Measurements from ENCODE around the gene ZNF385D.

The ZNF385D gene

GRCh38 chr3:21750831-21751391 lies at the start of gene ZNF385D:
Gene ZNF385D, minus strand, starts transcription at chr3:21751210. Its CDS starts 294 bp downstream, at chr3:21750916.
- no peak for DNase-seq (ENCODE audit: low read depth)

GRCh38 chr3:21798356-21799088 lies 47.5 kb upstream of the ZNF385D start:
- DNase-seq (ENCODE audit: low read depth), result no peak

DNA sequence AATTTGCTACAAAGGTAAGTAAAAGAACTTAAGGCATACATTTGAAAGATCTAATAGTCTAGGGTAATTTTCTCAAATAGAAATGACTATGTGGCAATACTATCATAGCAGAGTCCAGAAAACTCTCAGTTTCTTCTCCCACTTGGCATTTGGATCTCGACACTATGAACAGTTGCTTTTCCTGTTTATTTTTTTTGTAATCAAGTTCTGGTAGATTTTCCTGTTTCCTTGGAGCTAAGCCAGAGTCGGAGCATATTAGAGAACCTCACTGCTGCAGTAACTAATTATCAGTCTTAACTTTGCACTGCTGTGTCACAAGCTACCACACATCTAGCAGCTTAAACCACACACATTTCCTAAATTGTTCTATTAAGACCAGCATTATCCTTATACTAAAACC lies 44.9 kb upstream of the ZNF385D start:
- DNase-seq (ENCODE audit: low read depth), result no peak

GRCh38 chr3:21795152-21795837 lies 44.3 kb upstream of the ZNF385D start:
- DNase-seq (ENCODE audit: low read depth), result no peak

GRCh38 chr3:21794291-21794690 lies 43.3 kb upstream of the ZNF385D start:
- no peak for DNase-seq (ENCODE audit: low read depth)

DNA sequence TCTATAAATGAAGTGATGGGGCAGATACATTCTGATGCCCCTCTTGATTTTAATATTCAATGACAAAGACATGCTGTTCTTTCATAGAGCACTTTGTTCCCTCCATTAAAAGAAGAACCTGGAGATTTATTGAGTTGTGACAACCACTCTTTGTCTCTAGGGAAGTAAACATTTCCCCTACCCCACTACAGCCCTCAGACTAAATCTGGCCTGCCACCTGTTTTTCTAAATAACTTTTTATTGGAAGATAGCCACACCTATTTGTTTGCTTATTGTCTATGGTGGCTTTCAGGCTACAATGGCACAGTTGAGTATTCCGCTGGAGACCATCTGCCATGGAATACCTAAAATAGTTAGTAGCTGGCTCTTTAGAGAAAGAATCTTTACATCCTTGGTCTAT lies 41.2 kb upstream of the ZNF385D start:
- DNase-seq (ENCODE audit: low read depth), result no peak

GRCh38 chr3:21791356-21791755 lies 40.3 kb upstream of the ZNF385D start:
- no peak for DNase-seq (ENCODE audit: low read depth)

DNA sequence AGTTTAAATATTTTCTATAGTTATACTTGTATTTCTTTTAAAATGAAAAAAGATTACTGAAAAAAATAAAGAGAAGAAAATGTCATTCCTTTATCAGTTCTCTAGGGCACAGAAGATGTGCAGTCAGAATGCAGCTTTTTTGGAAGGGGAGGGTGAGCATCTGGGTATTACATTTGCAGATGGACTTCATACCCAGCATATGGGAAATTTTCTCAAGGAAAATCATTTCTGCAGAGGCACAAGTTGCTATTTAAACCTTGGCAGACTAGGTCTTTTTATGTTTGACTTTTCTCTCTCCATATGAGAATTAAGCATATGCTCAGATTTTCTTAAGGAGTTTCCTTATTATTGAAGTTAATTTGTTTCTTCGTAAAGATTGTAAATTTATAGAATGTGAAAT lies 39.5 kb upstream of the ZNF385D start:
- no peak for DNase-seq (ENCODE audit: low read depth)

GRCh38 chr3:21789730-21790129 lies 38.7 kb upstream of the ZNF385D start:
- DNase-seq (ENCODE audit: low read depth), result no peak

GRCh38 chr3:21786438-21786797 lies 35.4 kb upstream of the ZNF385D start:
- DNase-seq (ENCODE audit: low read depth), result no peak

- no peak for DNase-seq (ENCODE audit: low read depth)
These were observed 34.9 kb upstream of the ZNF385D start for GRCh38 chr3:21785765-21786437.

GRCh38 chr3:21783839-21784238 lies 32.8 kb upstream of the ZNF385D start:
- no peak for DNase-seq (ENCODE audit: low read depth)

DNA sequence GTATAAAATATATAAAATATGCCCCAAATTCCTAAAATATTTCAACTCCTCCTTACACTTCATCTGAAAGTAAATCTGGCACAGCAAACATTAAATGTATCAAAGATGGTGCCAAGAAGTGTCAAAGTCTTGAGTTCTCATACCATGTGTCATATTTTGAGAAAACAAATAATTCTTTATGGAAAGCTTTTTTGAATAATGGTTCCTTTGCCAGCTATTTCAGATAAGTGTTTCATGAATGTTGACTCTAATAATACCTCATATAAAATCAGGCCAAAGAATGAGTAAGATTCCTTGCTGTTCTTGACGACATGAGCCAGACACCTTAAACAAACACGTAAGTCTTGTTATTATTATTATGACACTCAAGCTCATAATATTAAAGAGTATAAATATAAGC lies 30.3 kb upstream of the ZNF385D start:
- DNase-seq (ENCODE audit: low read depth), result no peak

DNA sequence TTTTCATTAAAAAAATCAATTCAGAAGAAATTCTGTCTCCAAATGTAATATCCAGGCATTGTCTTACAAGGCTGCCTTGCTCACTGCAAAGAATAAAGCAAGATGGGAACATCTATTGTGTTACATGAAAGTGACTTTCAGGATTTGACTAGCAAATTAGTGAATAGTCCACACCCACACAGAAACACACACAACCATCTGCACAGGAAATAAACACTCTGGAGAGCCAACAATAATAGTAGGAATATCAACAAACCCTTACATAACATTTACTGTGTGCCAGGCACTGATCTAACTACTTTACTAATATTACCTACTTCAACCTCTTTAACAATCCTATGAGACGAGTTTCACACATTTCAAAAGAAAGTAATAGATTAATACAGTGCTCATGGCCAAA lies 28.9 kb upstream of the ZNF385D start:
- DNase-seq (ENCODE audit: low read depth), result no peak

DNA sequence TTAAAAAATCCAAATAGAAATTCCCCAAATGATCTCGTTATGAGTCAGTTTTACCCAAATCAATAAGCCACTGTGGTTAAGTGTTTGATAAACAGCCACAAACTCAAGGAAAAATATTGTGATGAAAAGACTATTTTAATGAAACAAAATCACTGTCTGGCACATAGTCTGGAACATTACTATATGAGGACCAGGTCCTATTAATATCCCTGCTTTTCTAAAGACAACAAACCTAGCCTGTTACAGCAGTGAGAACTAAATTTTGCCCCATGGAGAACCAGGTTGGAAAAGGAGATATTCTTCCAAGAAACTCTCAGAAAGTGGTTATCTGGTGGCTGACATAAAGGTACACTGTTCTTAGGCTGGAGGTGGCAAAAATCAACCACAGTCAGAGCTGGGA lies 27.7 kb upstream of the ZNF385D start:
- no peak for DNase-seq (ENCODE audit: low read depth)

DNA sequence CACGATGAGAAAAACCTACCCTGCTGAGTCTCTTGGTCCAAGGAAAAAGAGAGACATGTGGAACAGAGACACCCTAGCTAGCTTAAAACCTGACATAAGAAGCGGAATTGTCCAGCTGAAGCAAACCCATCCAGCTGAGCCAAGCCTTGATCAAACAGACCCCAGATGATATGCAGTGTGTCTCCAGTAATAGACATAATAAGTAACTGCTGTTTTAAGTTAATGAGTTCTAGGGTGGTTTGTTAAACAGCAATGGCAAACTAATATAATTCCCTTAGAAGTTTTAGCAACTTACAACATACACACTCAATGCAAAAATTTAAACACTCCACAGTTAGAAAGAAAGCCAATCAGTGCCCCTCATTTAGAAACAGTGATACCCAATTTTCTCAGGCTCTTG lies 26.8 kb upstream of the ZNF385D start:
- no peak for DNase-seq (ENCODE audit: low read depth)

DNA sequence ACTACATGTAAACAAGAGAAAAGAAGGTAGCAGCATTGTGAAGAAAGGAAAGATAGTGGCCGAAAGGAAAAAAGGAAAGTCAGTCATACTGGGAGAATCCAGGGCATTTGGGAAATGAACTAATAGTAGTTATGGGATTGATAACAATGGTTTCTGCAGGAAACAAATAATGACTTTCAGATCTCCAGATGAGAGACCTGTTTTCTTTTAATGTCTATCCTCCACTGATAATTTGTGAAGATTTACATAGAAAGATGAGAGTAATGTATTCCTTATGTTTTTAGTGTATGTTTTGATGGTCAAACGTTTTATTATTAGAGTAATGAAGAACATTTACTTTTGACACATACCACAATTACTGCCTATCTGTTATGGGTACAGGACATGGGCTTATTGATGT lies 15.0 kb upstream of the ZNF385D start:
- no peak for DNase-seq (ENCODE audit: low read depth)

DNA sequence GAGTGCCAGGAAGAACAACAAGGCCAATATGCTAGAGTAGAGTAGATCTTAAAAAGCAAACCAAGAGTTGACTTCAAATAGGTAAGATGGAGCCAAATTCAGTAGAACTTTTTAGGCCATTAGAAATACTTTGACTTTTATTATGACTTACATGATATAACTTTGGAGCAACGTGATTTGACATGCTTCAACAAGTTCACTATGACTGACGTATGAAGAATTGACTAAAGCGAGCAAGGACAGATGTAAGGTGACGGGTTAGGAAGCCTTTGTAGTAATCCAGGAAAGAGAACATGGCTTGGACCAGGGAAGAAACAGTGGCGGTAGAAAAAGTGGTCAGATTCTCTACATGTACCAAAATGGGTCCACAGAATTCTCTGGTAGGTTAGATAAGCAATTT lies 4.9 kb upstream of the ZNF385D start:
- no peak for DNase-seq (ENCODE audit: low read depth)

GRCh38 chr3:21754839-21755238 lies 3.8 kb upstream of the ZNF385D start:
- DNase-seq (ENCODE audit: low read depth), result no peak

DNA sequence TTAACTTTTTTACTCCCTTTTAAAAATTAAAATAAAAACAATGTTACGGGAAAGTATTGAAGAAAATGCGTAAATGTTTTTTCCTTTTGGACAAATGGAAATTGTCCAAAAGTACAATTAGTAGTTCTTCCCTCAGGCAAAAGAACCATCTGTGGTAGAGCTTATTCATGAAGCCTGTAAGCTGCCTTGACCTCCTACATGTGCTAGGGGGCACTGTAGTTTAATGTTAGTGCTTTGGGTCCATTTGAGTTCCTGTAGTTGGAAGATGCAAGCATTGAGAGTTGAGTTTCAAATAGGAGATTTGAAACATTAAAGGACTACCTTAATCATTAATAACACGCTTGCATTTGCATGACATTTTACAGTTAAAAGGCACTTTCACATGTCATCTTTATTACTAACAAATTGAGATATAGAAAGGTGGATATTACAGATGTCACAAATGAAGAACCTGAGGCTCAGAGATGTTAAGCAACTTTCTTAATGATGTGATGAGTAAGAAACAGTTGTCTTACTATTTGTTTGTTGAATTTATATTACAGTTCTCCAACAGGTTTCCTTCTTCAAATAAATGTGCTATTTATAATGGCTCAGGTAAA lies 1.8 kb upstream of the ZNF385D start:
- no peak for DNase-seq (ENCODE audit: low read depth)

GRCh38 chr3:21751886-21752285 lies 876 bp upstream of the ZNF385D start:
- no peak for DNase-seq (ENCODE audit: low read depth)

- no peak for DNase-seq (ENCODE audit: low read depth)
These were observed 822 bp downstream of the ZNF385D start for GRCh38 chr3:21750080-21750696.
